ENCODE results near the gene LRRFIP1. TPM values are rescaled to one million over a fixed set of nuclear protein-coding genes. Genes with fewer than 3 reads are reported as not detected.
A peak's percentile ranks its signal among the peaks of the same experiment; 100 is the strongest.

The LRRFIP1 gene
- polyA plus RNA-seq, 1 donor from 2014 or later = 96.3 TPM

GRCh38 chr2:237672731-237673129 lies 45.3 kb downstream of the LRRFIP1 start:
- Histone ChIP-seq H3K9ac (ENCODE audit: low read length) (no peak overlapping the region), H3K4me2 (ENCODE audit: low read length) (no peak overlapping the region), H4K20me1 (ENCODE audit: insufficient read depth) (no peaks in the 10 kb centered on the region), H3K27ac (ENCODE audit: low read length) (no peak overlapping the region), H3F3A (ENCODE audit: insufficient read depth, low read length, poor library complexity, severe bottlenecking) (peaks cover 3% of the 10 kb centered on the region), H3K27me3 (ENCODE audit: insufficient read depth, low read depth, low read length) (no peaks in the 10 kb centered on the region), H3K9me3 (ENCODE audit: low read length) (no peaks in the 10 kb centered on the region), H3K9me2 (ENCODE audit: insufficient read depth, low read length) (no peaks in the 10 kb centered on the region), H3K4me3 (ENCODE audit: low read length) (no peak overlapping the region), H3K79me2 (replicated peaks; ENCODE audit: insufficient read depth, low read length) (peaks cover 12% of the 10 kb centered on the region), H2AFZ (ENCODE audit: low read depth, low read length) (no peak overlapping the region), H3K36me3 (ENCODE audit: insufficient read depth, low read length) (no peaks in the 10 kb centered on the region)
- TF ChIP-seq REST (IDR thresholded peaks at IDR 0.05; ENCODE audit: borderline replicate concordance) (no peak), MXI1 (conservative IDR thresholded peaks at IDR 0.05; ENCODE audit: poor library complexity, severe bottlenecking) (no peak), POLR2AphosphoS5 (IDR thresholded peaks at IDR 0.05) (no peak), CTCF (IDR thresholded peaks at IDR 0.05; ENCODE audit: poor library complexity, severe bottlenecking) (no peak), TAF1 (IDR thresholded peaks at IDR 0.05; ENCODE audit: low read depth) (no peak), SMC3 (conservative IDR thresholded peaks at IDR 0.05; ENCODE audit: poor library complexity) (no peak), RAD21 (conservative IDR thresholded peaks at IDR 0.05) (no peak), EZH2 (IDR thresholded peaks at IDR 0.05; ENCODE audit: borderline replicate concordance, insufficient read depth, low read length, poor library complexity, severe bottlenecking) (no peak), EP300 (conservative IDR thresholded peaks at IDR 0.05; ENCODE audit: poor library complexity, severe bottlenecking) (no peak)

GRCh38 chr2:237673130-237674001 lies 46.0 kb downstream of the LRRFIP1 start:
- Histone ChIP-seq H3K79me2 (replicated peaks; ENCODE audit: insufficient read depth, low read length) (peaks cover 9% of the 10 kb centered on the region), H3K4me3 (ENCODE audit: low read length) (no peak overlapping the region), H3K27me3 (ENCODE audit: insufficient read depth, low read depth, low read length) (no peaks in the 10 kb centered on the region), H3K4me2 (ENCODE audit: low read length) (no peak overlapping the region), H3F3A (ENCODE audit: insufficient read depth, low read length, poor library complexity, severe bottlenecking) (peaks cover 3% of the 10 kb centered on the region), H3K9me3 (ENCODE audit: low read length) (no peaks in the 10 kb centered on the region), H2AFZ (ENCODE audit: low read depth, low read length) (no peak overlapping the region), H3K9ac (ENCODE audit: low read length) (no peak overlapping the region), H3K9me2 (ENCODE audit: insufficient read depth, low read length) (no peaks in the 10 kb centered on the region), H3K27ac (ENCODE audit: low read length) (no peak overlapping the region), H3K36me3 (ENCODE audit: insufficient read depth, low read length) (no peaks in the 10 kb centered on the region), H4K20me1 (ENCODE audit: insufficient read depth) (no peaks in the 10 kb centered on the region)
- TF ChIP-seq POLR2AphosphoS5 (IDR thresholded peaks at IDR 0.05) (no peak), SMC3 (conservative IDR thresholded peaks at IDR 0.05; ENCODE audit: poor library complexity) (peak; percentile 58), EP300 (conservative IDR thresholded peaks at IDR 0.05; ENCODE audit: poor library complexity, severe bottlenecking) (no peak), MXI1 (conservative IDR thresholded peaks at IDR 0.05; ENCODE audit: poor library complexity, severe bottlenecking) (no peak), RAD21 (conservative IDR thresholded peaks at IDR 0.05) (no peak), CTCF (IDR thresholded peaks at IDR 0.05; ENCODE audit: poor library complexity, severe bottlenecking) (peak; percentile 61), EZH2 (IDR thresholded peaks at IDR 0.05; ENCODE audit: borderline replicate concordance, insufficient read depth, low read length, poor library complexity, severe bottlenecking) (no peak)
